ENCODE measurements around the gene TMEM11.
A peak's percentile ranks its signal among the peaks of the same experiment; 100 is the strongest.

Gene TMEM11

DNA sequence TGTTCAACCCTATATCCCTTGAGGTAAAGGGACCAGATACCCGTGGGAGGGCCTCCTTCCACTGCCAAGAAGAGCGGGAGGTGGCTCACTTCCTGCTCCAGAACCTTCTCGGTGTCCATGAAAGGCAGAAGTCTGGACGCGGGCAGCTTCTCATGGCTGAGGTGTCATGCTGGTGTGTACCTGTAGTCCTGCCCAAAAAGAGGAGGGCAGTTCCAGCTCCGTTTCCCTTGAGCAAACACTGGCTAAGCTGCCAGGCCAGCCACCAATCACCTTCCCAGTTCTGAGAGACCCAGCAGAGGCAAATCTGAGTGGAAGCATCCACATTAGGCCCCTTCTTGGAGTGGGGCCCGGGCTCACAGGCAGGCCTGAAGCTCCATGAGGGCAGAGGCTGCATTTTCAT is 5.6 kb downstream of the TMEM11 start:
- Histone ChIP-seq H3K4me3 (ENCODE audit: low read length) (no peak overlapping the region), H3K36me3 (ENCODE audit: insufficient read depth, low read length) (peaks cover 27% of the 10 kb centered on the region), H3K9ac (ENCODE audit: low read depth, low read length) (no peak overlapping the region), H3K9me3 (ENCODE audit: insufficient read depth, low read depth, low read length) (no peaks in the 10 kb centered on the region), H3K27ac (ENCODE audit: low read depth, low read length) (no peak overlapping the region), H3K27me3 (ENCODE audit: insufficient read depth, low read length) (no peaks in the 10 kb centered on the region), H3K4me1 (ENCODE audit: insufficient read depth, low read length) (peaks cover 11% of the 10 kb centered on the region; the same call in 1 of the 2 replicates)
- 94% methylated on average over 7 of the region's 7 CpGs for WGBS

- H3K4me1 ChIP-seq (ENCODE audit: insufficient read depth, low read length), result peaks cover 15% of the 10 kb centered on the region
- H3K27ac ChIP-seq (ENCODE audit: low read depth, low read length), result no peak overlapping the region
- WGBS, result 86% methylated on average over 9 of the region's 9 CpGs
- H3K9me3 ChIP-seq (ENCODE audit: insufficient read depth, low read depth, low read length), result no peaks in the 10 kb centered on the region
- H3K9ac ChIP-seq (ENCODE audit: low read depth, low read length), result no peak overlapping the region
- no peak overlapping the region for H3K4me3 ChIP-seq (ENCODE audit: low read length)
- H3K36me3 ChIP-seq (ENCODE audit: insufficient read depth, low read length), result peaks cover 17% of the 10 kb centered on the region
- H3K27me3 ChIP-seq (ENCODE audit: insufficient read depth, low read length), result no peaks in the 10 kb centered on the region
Observed at GRCh38 chr17:21204935-21205334, 9.0 kb downstream of the TMEM11 start.

- WGBS, result 94% methylated on average over 11 of the region's 12 CpGs
- H3K27ac ChIP-seq (ENCODE audit: low read depth, low read length), result no peak overlapping the region
Observed at GRCh38 chr17:21202512-21202911, 11.4 kb downstream of the TMEM11 start.

DNA sequence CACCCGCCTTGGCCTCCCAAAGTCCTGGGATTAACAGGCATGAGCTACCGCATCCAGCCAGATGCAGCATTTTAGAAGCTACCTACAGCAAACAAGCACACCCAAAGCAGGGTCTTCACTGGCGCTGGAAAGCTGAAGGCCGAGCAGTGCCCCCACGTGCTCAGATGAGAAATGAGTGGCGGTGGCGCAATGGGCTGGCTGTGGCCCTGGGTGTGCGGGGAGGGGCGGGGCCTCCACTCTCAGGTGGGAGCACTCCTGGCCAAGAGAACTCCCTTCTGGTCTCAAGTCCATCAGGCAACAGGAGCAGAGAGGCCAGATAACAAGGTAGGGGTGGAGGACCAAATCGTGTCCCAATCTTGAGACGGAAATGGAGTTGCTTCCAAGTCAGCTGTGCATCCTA is 12.1 kb downstream of the TMEM11 start:
- 91% methylated on average over 11 of the region's 11 CpGs for WGBS
- Histone ChIP-seq H3K4me1 (ENCODE audit: insufficient read depth, low read length) (peaks cover 30% of the 10 kb centered on the region), H3K27me3 (ENCODE audit: insufficient read depth, low read length) (no peaks in the 10 kb centered on the region), H3K36me3 (ENCODE audit: insufficient read depth, low read length) (peaks cover 20% of the 10 kb centered on the region), H3K9me3 (ENCODE audit: insufficient read depth, low read depth, low read length) (no peaks in the 10 kb centered on the region), H3K4me3 (ENCODE audit: low read length) (no peak overlapping the region), H3K9ac (ENCODE audit: low read depth, low read length) (no peak overlapping the region), H3K27ac (ENCODE audit: low read depth, low read length) (no peak overlapping the region)

More at GRCh38 chr17:21202512-21202911, 11.4 kb downstream of the TMEM11 start:
- no peak overlapping the region for H3K9ac ChIP-seq (ENCODE audit: low read depth, low read length)
- no peaks in the 10 kb centered on the region for H3K9me3 ChIP-seq (ENCODE audit: insufficient read depth, low read depth, low read length)
- peaks cover 13% of the 10 kb centered on the region for H3K36me3 ChIP-seq (ENCODE audit: insufficient read depth, low read length)
- H3K4me3 ChIP-seq (ENCODE audit: low read length), result no peak overlapping the region
- peaks cover 30% of the 10 kb centered on the region for H3K4me1 ChIP-seq (ENCODE audit: insufficient read depth, low read length)
- no peaks in the 10 kb centered on the region for H3K27me3 ChIP-seq (ENCODE audit: insufficient read depth, low read length)

DNA sequence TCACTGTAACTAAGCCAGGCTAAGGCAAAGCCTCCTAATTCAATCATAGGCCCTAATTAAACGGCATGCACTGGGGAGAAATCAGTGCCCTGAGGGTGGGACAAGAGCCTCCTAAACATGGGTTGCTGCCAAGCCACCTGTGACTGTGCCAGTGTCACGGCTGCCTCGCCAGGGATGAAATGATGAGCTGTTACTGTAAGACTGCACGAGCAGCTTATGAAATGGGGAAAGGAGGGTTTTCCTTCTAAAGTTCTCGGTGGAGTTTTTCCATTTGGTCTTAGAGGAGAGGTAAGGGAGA is 12.7 kb downstream of the TMEM11 start:
- peaks cover 30% of the 10 kb centered on the region for H3K4me1 ChIP-seq (ENCODE audit: insufficient read depth, low read length)
- WGBS, result 91% methylated on average over 5 of the region's 5 CpGs
- peaks cover 25% of the 10 kb centered on the region for H3K36me3 ChIP-seq (ENCODE audit: insufficient read depth, low read length)
- no peaks in the 10 kb centered on the region for H3K27me3 ChIP-seq (ENCODE audit: insufficient read depth, low read length)
- no peak overlapping the region for H3K4me3 ChIP-seq (ENCODE audit: low read length)
- no peak overlapping the region for H3K9ac ChIP-seq (ENCODE audit: low read depth, low read length)
- H3K27ac ChIP-seq (ENCODE audit: low read depth, low read length), result no peak overlapping the region
- H3K9me3 ChIP-seq (ENCODE audit: insufficient read depth, low read depth, low read length), result no peaks in the 10 kb centered on the region

DNA sequence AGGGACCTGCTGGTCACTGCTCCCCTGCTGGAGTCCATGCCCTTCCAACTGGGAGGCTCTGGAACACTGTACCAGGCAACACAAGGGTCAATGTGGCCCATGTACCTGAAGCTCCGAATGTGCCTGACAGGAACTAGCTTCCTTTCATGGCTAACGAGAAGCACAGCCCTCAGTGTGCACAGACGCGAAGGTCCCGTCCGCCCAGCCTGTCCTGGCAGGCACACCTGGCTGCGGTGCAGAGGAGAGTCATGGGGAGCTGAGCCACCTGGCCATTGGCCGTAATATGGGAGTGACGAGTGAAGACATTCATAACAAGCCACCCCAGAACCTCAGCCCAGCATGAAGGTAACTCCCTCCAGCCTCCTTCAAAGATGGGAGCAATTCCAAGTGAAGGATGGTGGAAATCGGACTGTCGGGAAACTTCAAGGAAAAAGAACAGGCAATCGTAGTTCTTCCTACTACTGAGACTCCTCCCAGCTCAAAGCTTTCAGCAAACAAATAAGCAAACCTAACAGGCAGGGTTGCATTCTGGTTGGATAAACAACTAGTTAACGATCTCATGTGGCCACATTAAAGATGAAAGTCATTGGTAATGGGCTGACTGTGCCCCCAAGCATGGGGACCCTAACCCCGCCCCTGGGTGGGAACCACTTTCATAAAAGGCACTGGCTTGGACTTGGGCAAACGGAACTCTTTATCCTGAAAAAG is 13.2 kb downstream of the TMEM11 start:
- no peak overlapping the region for H3K4me3 ChIP-seq (ENCODE audit: low read length)
- WGBS, result 86% methylated on average over 15 of the region's 15 CpGs
- peaks cover 30% of the 10 kb centered on the region for H3K36me3 ChIP-seq (ENCODE audit: insufficient read depth, low read length)
- no peaks in the 10 kb centered on the region for H3K27me3 ChIP-seq (ENCODE audit: insufficient read depth, low read length)
- no peaks in the 10 kb centered on the region for H3K9me3 ChIP-seq (ENCODE audit: insufficient read depth, low read depth, low read length)
- H3K9ac ChIP-seq (ENCODE audit: low read depth, low read length), result no peak overlapping the region
- peaks cover 30% of the 10 kb centered on the region for H3K4me1 ChIP-seq (ENCODE audit: insufficient read depth, low read length)
- peak overlapping the region; percentile 95; the same call in 1 of the 2 replicates for H3K27ac ChIP-seq (ENCODE audit: low read depth, low read length)

DNA sequence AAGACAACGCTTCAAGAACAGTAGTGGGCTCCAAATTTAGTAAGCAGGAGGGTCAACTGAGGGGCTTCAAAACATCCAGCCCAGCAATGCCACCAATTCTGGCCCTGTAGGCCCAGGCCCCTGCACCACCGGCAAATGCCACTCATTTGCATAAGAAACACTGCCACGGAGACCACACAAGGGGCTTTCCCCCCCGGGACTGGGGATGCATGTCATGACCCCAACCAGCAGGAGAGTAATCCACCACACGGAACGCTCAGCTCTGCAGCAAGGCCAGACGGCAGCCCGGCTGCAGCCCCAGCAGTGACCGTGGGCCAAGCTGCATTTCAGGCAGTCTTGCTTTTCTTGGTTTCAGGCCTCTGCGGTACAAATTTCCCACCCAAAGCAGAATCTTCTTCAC is 14.1 kb downstream of the TMEM11 start:
- peaks cover 30% of the 10 kb centered on the region for H3K4me1 ChIP-seq (ENCODE audit: insufficient read depth, low read length)
- H3K9ac ChIP-seq (ENCODE audit: low read depth, low read length), result peak overlapping the region; percentile 49
- peak overlapping the region; percentile 4; the same call in 1 of the 2 replicates for H3K4me3 ChIP-seq (ENCODE audit: low read length)
- H3K9me3 ChIP-seq (ENCODE audit: insufficient read depth, low read depth, low read length), result no peaks in the 10 kb centered on the region
- 21% methylated on average over 10 of the region's 10 CpGs for WGBS
- H3K27ac ChIP-seq (ENCODE audit: low read depth, low read length), result peak overlapping the region; percentile 95
- no peaks in the 10 kb centered on the region for H3K27me3 ChIP-seq (ENCODE audit: insufficient read depth, low read length)
- H3K36me3 ChIP-seq (ENCODE audit: insufficient read depth, low read length), result peaks cover 34% of the 10 kb centered on the region

DNA sequence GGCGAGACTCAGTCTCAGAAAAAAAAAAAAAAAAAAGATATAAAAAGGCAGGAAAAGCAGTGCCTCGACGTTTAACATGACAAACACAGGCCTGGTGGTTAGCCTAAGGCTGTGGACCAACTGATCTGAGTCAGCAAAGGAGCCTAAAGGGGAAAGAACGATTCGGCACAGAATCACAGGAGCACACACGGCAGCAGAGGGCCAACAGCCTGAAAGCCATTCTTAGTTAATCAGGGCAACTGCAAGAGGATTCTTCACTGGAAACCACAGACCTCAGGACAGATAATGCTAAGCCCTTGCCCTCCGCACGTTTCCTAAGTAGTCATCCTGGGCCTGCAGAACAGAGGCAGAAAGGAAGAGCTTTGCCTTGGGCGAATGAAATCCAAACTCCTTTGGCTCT is 14.7 kb downstream of the TMEM11 start:
- Histone ChIP-seq H3K27me3 (ENCODE audit: insufficient read depth, low read length) (no peaks in the 10 kb centered on the region), H3K4me3 (ENCODE audit: low read length) (peak overlapping the region; percentile 4; the same call in 1 of the 2 replicates), H3K9ac (ENCODE audit: low read depth, low read length) (peak overlapping the region; percentile 49), H3K36me3 (ENCODE audit: insufficient read depth, low read length) (peaks cover 34% of the 10 kb centered on the region), H3K4me1 (ENCODE audit: insufficient read depth, low read length) (peaks cover 30% of the 10 kb centered on the region), H3K27ac (ENCODE audit: low read depth, low read length) (peak overlapping the region; percentile 95), H3K9me3 (ENCODE audit: insufficient read depth, low read depth, low read length) (no peaks in the 10 kb centered on the region)
- 24% methylated on average over 9 of the region's 9 CpGs for WGBS

- no peaks in the 10 kb centered on the region for H3K9me3 ChIP-seq (ENCODE audit: insufficient read depth, low read depth, low read length)
- peaks cover 34% of the 10 kb centered on the region for H3K36me3 ChIP-seq (ENCODE audit: insufficient read depth, low read length)
- no peaks in the 10 kb centered on the region for H3K27me3 ChIP-seq (ENCODE audit: insufficient read depth, low read length)
- WGBS, result 95% methylated on average over 20 of the region's 20 CpGs
- 0 out of 2 replicates have a peak overlapping the region, but pooled peaks have one; percentile 2 for H3K9ac ChIP-seq (ENCODE audit: low read depth, low read length)
- peaks cover 30% of the 10 kb centered on the region for H3K4me1 ChIP-seq (ENCODE audit: insufficient read depth, low read length)
- H3K27ac ChIP-seq (ENCODE audit: low read depth, low read length), result no peak overlapping the region
- H3K4me3 ChIP-seq (ENCODE audit: low read length), result no peak overlapping the region
Observed at GRCh38 chr17:21198411-21198810, 15.6 kb downstream of the TMEM11 start.

GRCh38 chr17:21196126-21196525 is 17.8 kb downstream of the TMEM11 start:
- Histone ChIP-seq H3K9ac (ENCODE audit: low read depth, low read length) (no peak overlapping the region), H3K27me3 (ENCODE audit: insufficient read depth, low read length) (no peaks in the 10 kb centered on the region), H3K36me3 (ENCODE audit: insufficient read depth, low read length) (peaks cover 40% of the 10 kb centered on the region), H3K9me3 (ENCODE audit: insufficient read depth, low read depth, low read length) (no peaks in the 10 kb centered on the region), H3K4me1 (ENCODE audit: insufficient read depth, low read length) (peaks cover 26% of the 10 kb centered on the region), H3K4me3 (ENCODE audit: low read length) (no peak overlapping the region), H3K27ac (ENCODE audit: low read depth, low read length) (no peak overlapping the region)
- WGBS, result 96% methylated on average over 5 of the region's 5 CpGs

GRCh38 chr17:21194703-21195102 is 19.3 kb downstream of the TMEM11 start:
- Histone ChIP-seq H3K36me3 (ENCODE audit: insufficient read depth, low read length) (peaks cover 48% of the 10 kb centered on the region), H3K4me1 (ENCODE audit: insufficient read depth, low read length) (peaks cover 12% of the 10 kb centered on the region), H3K27ac (ENCODE audit: low read depth, low read length) (no peak overlapping the region), H3K9ac (ENCODE audit: low read depth, low read length) (no peak overlapping the region), H3K4me3 (ENCODE audit: low read length) (no peak overlapping the region), H3K9me3 (ENCODE audit: insufficient read depth, low read depth, low read length) (no peaks in the 10 kb centered on the region), H3K27me3 (ENCODE audit: insufficient read depth, low read length) (no peaks in the 10 kb centered on the region)
- WGBS, result 96% methylated on average over 5 of the region's 5 CpGs

GRCh38 chr17:21194226-21194625 is 19.7 kb downstream of the TMEM11 start:
- 86% methylated on average over 8 of the region's 8 CpGs for WGBS
- no peak overlapping the region for H3K27ac ChIP-seq (ENCODE audit: low read depth, low read length)
- no peak overlapping the region for H3K9ac ChIP-seq (ENCODE audit: low read depth, low read length)
- peaks cover 7% of the 10 kb centered on the region; the same call in 1 of the 2 replicates for H3K4me1 ChIP-seq (ENCODE audit: insufficient read depth, low read length)
- no peaks in the 10 kb centered on the region for H3K27me3 ChIP-seq (ENCODE audit: insufficient read depth, low read length)
- H3K36me3 ChIP-seq (ENCODE audit: insufficient read depth, low read length), result peaks cover 48% of the 10 kb centered on the region
- no peak overlapping the region for H3K4me3 ChIP-seq (ENCODE audit: low read length)
- no peaks in the 10 kb centered on the region for H3K9me3 ChIP-seq (ENCODE audit: insufficient read depth, low read depth, low read length)
